CD14-positive monocyte (primary cell): ENCODE results near the gene CD28. TPM values are rescaled to one million over a fixed set of nuclear protein-coding genes. Genes with fewer than 3 reads are reported as not detected.

Experiments
- DNase-seq, 3 donors: peaks; one replicate each; pipeline ENCODE4 v3.0.0-alpha.2; 2011 to 2022
- H2AFZ ChIP-seq: 2 replicates; pipeline ENCODE4 v1.6.0; 2012; ENCODE audit warnings: mild to moderate bottlenecking, low read depth, low read length, inconsistent platforms; ENCODE audit not compliant: insufficient read depth, poor library complexity, severe bottlenecking
- H3K27ac ChIP-seq, 2 donors: 1 replicate in 1 of 2; 2 replicates in 1 of 2; pipeline ENCODE4 v1.5.1; 2012 to 2013; ENCODE audit warnings: low read length in 2 of 2, control low read depth in 1 of 2, inconsistent platforms in 1 of 2, low read depth in 1 of 2, mild to moderate bottlenecking in 1 of 2
- H3K27me3 ChIP-seq, 2 donors: one replicate each; pipeline versions ENCODE4 v1.6.0 to v1.6.1; 2011 to 2013; ENCODE audit warnings: low read length in 2 of 2; ENCODE audit not compliant: control insufficient read depth in 2 of 2, insufficient read depth in 2 of 2
- H3K36me3 ChIP-seq, 2 donors: replicated peaks in 1 of 2; 1 replicate in 1 of 2; 2 replicates in 1 of 2; pipeline versions ENCODE4 v1.5.1 to v1.6.1; 2012 to 2013; ENCODE audit warnings: low read length in 2 of 2, control low read depth in 1 of 2, inconsistent platforms in 1 of 2, mild to moderate bottlenecking in 1 of 2; ENCODE audit not compliant: insufficient read depth in 2 of 2, control insufficient read depth in 1 of 2
- H3K4me1 ChIP-seq, 2 donors: 1 replicate in 1 of 2; 2 replicates in 1 of 2; pipeline versions ENCODE4 v1.5.1 to v1.6.1; 2012 to 2013; ENCODE audit warnings: low read length in 2 of 2, control low read depth in 1 of 2, inconsistent platforms in 1 of 2, mild to moderate bottlenecking in 1 of 2, moderate library complexity in 1 of 2; ENCODE audit not compliant: insufficient read depth in 2 of 2, control insufficient read depth in 1 of 2
- H3K4me2 ChIP-seq: replicated peaks from 2 replicates; pipeline ENCODE3; 2012; ENCODE audit warnings: low read length, moderate library complexity, mild to moderate bottlenecking; ENCODE audit not compliant: poor library complexity, severe bottlenecking; ENCODE audit errors: extremely low read depth
- H3K4me3 ChIP-seq, 3 experiments: fragments of 200-600 bp in 1 of 3; sonication (generic) in 1 of 3; replicated peaks in 1 of 3; 1 replicate in 2 of 3; 2 replicates in 1 of 3; pipeline ENCODE4 v1.5.1; 2011 to 2013; ENCODE audit warnings: low read length in 3 of 3, mild to moderate bottlenecking in 3 of 3, control low read depth in 2 of 3, low read depth in 2 of 3, inconsistent platforms in 1 of 3, moderate library complexity in 1 of 3
- H3K79me2 ChIP-seq: 2 replicates; pipeline ENCODE4 v1.6.0; 2012; ENCODE audit warnings: mild to moderate bottlenecking, control low read depth, inconsistent platforms, low read length, moderate library complexity; ENCODE audit not compliant: insufficient read depth
- H3K9ac ChIP-seq: 2 replicates; pipeline ENCODE4 v1.6.0; 2017; ENCODE audit warnings: low read length, mild to moderate bottlenecking; ENCODE audit not compliant: insufficient read depth, poor library complexity, severe bottlenecking
- H3K9me3 ChIP-seq, 2 donors: replicated peaks in 1 of 2; 1 replicate in 1 of 2; 2 replicates in 1 of 2; pipeline versions ENCODE4 v1.5.1 to v1.6.1; 2012 to 2013; ENCODE audit warnings: low read length in 2 of 2, control low read depth in 1 of 2; ENCODE audit not compliant: control insufficient read depth in 1 of 2, insufficient read depth in 1 of 2
- H4K20me1 ChIP-seq: 2 replicates; pipeline ENCODE4 v1.6.0; 2012; ENCODE audit warnings: mild to moderate bottlenecking, low read length, control low read depth, moderate library complexity; ENCODE audit not compliant: insufficient read depth
- H3K27ac Mint-ChIP-seq, 7 donors: one replicate each; pipeline ENCODE4 v1.8.0; 2020; ENCODE audit warnings: mild to moderate bottlenecking in 7 of 7, mixed read lengths in 7 of 7, moderate library complexity in 6 of 7, inconsistent platforms in 2 of 7
- H3K27me3 Mint-ChIP-seq, 3 donors: one replicate each; pipeline ENCODE4 v1.8.0; 2021 to 2022; ENCODE audit warnings: low read depth in 3 of 3, mild to moderate bottlenecking in 3 of 3, mixed read lengths in 3 of 3, moderate library complexity in 3 of 3, inconsistent platforms in 1 of 3
- H3K36me3 Mint-ChIP-seq, 2 donors: one replicate each; pipeline ENCODE4 v1.8.0; 2020; ENCODE audit warnings: mixed read lengths in 2 of 2, inconsistent platforms in 1 of 2, mild to moderate bottlenecking in 1 of 2
- H3K4me1 Mint-ChIP-seq: one replicate; pipeline ENCODE4 v1.8.0; 2020; ENCODE audit warnings: mild to moderate bottlenecking, mixed read lengths
- H3K4me3 Mint-ChIP-seq, 2 donors: one replicate each; pipeline ENCODE4 v1.8.0; 2020; ENCODE audit warnings: mild to moderate bottlenecking in 2 of 2, mixed read lengths in 2 of 2, moderate library complexity in 1 of 2
- H3K9me3 Mint-ChIP-seq, 7 donors: one replicate each; pipeline ENCODE4 v1.8.0; 2020 to 2022; ENCODE audit warnings: mixed read lengths in 7 of 7, mild to moderate bottlenecking in 6 of 7, moderate library complexity in 6 of 7, inconsistent platforms in 2 of 7
- CTCF ChIP-seq: fragments of 200-600 bp; IDR thresholded peaks from one replicate; pipeline ENCODE4 v1.8.0; 2022; ENCODE audit warnings: antibody characterized with exemption, mild to moderate bottlenecking
- WGBS: methylation state at CpG from one replicate; pipeline ENCODE4 v1.1.5; 2013; ENCODE audit warnings: missing lambda C conversion rate; ENCODE audit not compliant: insufficient coverage; 5-methylcytosine and 5-hydroxymethylcytosine counted together
- intact Hi-C, 2 donors: fragments of 100-400 bp; cut with micrococcal nuclease; formaldehyde crosslinking; loops; one replicate each; pipeline versions ENCODE4 v1.15.0 to v1.15.1; 2023
- polyA plus RNA-seq, 3 donors: library from polyadenylated mRNA; depleted of rRNA in 1 of 3; unstranded in 2 of 3; stranded (reverse) in 1 of 3; fragments of 300-500 nt in 2 of 3; fragments of >200 nt in 1 of 3; fragmentation: Illumina TruSeq in 2 of 3; gene quantifications; 1 replicate in 2 of 3; 2 replicates in 1 of 3; pipeline ENCODE4 v1.2.3, GENCODE V29; 2012 to 2021

CD28 gene
- polyA plus RNA-seq, 3 donors: 0.09 to 0.21 TPM; not detected in 1

GRCh38 chr2:203713381-203713780, 6.9 kb downstream of the CD28 start:
- H3K9me3 ChIP-seq: no peaks in the 10 kb centered on the region
- H3K4me1 Mint-ChIP-seq: peaks cover 3% of the 10 kb centered on the region
- H3K9me3 Mint-ChIP-seq: peaks cover 0 to 2% (median 0%) of the 10 kb centered on the region in 7 donors
- 85% methylated on average over 1 of the region's 1 CpG for WGBS
- H3K4me2 ChIP-seq: no peak overlapping the region
- peaks cover 0 to 5% (median 4%) of the 10 kb centered on the region in 3 donors for H3K27me3 Mint-ChIP-seq
- H3K4me3 Mint-ChIP-seq: peak overlapping the region in 1 of 2 donors; percentile 2
- H2AFZ ChIP-seq: no peak overlapping the region
- no peak for TF ChIP-seq CTCF
- no peaks in the 10 kb centered on the region for H3K27me3 ChIP-seq
- H4K20me1 ChIP-seq: no peaks in the 10 kb centered on the region
- no peaks in the 10 kb centered on the region for H3K36me3 Mint-ChIP-seq
- peaks cover 0 to 6% of the 10 kb centered on the region in 2 donors for H3K4me1 ChIP-seq
- no peak overlapping the region for H3K9ac ChIP-seq
- no peaks in the 10 kb centered on the region for H3K36me3 ChIP-seq
- H3K79me2 ChIP-seq: no peaks in the 10 kb centered on the region
- no peak overlapping the region for H3K4me3 ChIP-seq
- H3K27ac Mint-ChIP-seq: peak overlapping the region in 1 of 7 donors; percentile 2
- intact Hi-C loops: no loop called here
- H3K27ac ChIP-seq: no peak overlapping the region
- no peak for DNase-seq

DNA sequence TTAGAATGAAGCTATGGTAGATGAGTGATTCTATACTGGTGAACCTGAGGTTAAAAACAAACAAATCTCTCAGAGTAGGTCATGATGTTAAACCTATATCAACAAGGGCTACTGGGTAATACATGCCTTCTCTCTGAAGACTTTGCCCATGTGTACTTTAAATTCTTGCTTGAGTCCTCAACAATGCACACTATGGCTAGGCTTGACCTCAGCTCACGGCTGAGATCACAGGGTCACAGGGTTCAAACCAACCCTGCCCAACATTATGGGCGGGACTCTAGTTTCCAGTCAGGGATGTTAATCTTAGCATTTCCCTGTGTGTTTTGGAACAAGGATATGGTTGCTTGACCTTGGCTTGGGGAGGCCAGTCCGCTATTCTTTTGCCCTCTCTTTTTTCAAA, 7.7 kb downstream of the CD28 start:
- Histone ChIP-seq H3K4me3 (no peak overlapping the region), H3K79me2 (no peaks in the 10 kb centered on the region), H3K27ac (no peak overlapping the region), H3K9me3 (no peaks in the 10 kb centered on the region), H3K27me3 (no peaks in the 10 kb centered on the region), H3K4me2 (no peak overlapping the region), H3K9ac (no peak overlapping the region), H4K20me1 (no peaks in the 10 kb centered on the region), H2AFZ (no peak overlapping the region), H3K36me3 (no peaks in the 10 kb centered on the region), H3K4me1 (peaks cover 0 to 6% of the 10 kb centered on the region in 2 donors)
- no peaks in the 10 kb centered on the region for H3K36me3 Mint-ChIP-seq
- peaks cover 0 to 5% (median 2%) of the 10 kb centered on the region in 3 donors for H3K27me3 Mint-ChIP-seq
- H3K4me1 Mint-ChIP-seq: peaks cover 3% of the 10 kb centered on the region
- DNase-seq: no peak
- no peak for TF ChIP-seq CTCF
- H3K27ac Mint-ChIP-seq: no peak overlapping the region
- peaks cover 0 to 2% (median 0%) of the 10 kb centered on the region in 7 donors for H3K9me3 Mint-ChIP-seq
- intact Hi-C loops: no loop called here
- no peak overlapping the region for H3K4me3 Mint-ChIP-seq
- no CpG with 5 or more reads among the region's 3 CpGs for WGBS
